HAP-1 (cell line): ENCODE data around the gene VANGL2.
"Not testable (repeated sequence)": the region's sequence is repeated elsewhere in the genome, so short reads cannot be mapped to it uniquely, and the experiment has no call there.

Source experiments
- DNase-seq, 2 experiments: peaks; one replicate each; pipeline ENCODE4 v3.0.0-alpha.2; 2016 to 2020; ENCODE audit warnings: low spot score in 2 of 2
- H3K27me3 ChIP-seq: fragments of 250-450 bp; sonication (Bioruptor Pico); 2 replicates; pipeline ENCODE4 v1.5.1; 2020; ENCODE audit warnings: low read depth, mild to moderate bottlenecking, moderate library complexity
- H3K36me3 ChIP-seq: fragments of 250-450 bp; sonication (Bioruptor Pico); replicated peaks from 2 replicates; pipeline ENCODE4 v1.5.1; 2020; ENCODE audit warnings: mild to moderate bottlenecking
- H3K4me1 ChIP-seq: fragments of 250-450 bp; sonication (Bioruptor Pico); 2 replicates; pipeline ENCODE4 v1.5.1; 2020; ENCODE audit warnings: mild to moderate bottlenecking
- H3K4me3 ChIP-seq: fragments of 250-450 bp; sonication (Bioruptor Pico); 2 replicates; pipeline ENCODE4 v1.5.1; 2020; ENCODE audit warnings: mild to moderate bottlenecking, moderate library complexity
- H3K9me3 ChIP-seq: fragments of 250-450 bp; sonication (Bioruptor Pico); 2 replicates; pipeline ENCODE4 v1.5.1; 2020; ENCODE audit warnings: mild to moderate bottlenecking, moderate library complexity
- in situ Hi-C: fragments of 300-500 bp; cut with MboI; formaldehyde crosslinking; loops from 3 replicates; pipeline ENCODE4 v1.14.3; 2020; ENCODE audit warnings: low sequenced_read_pairs, inconsistent platforms, mixed read lengths

VANGL2 gene

GRCh38 chr1:160374306-160375110, 25.9 kb upstream of the VANGL2 start:
- Histone ChIP-seq H3K27me3 (no peaks in the 10 kb centered on the region), H3K36me3 (no peaks in the 10 kb centered on the region), H3K4me3 (no peak overlapping the region), H3K4me1 (peaks cover 12% of the 10 kb centered on the region), H3K9me3 (no peaks in the 10 kb centered on the region)
- no peak for DNase-seq
- in situ Hi-C loops = loop anchor here (5.0 to 25.0 kb wide), 2 partner anchors 267 to 437 kb away; partner anchors contain the start of genes IGSF9 and TAGLN2

GRCh38 chr1:160375788-160376524, 24.4 kb upstream of the VANGL2 start:
- in situ Hi-C loops = loop anchor here (5.0 kb wide), 1 partner anchor 269 kb away; no protein-coding TSS in a partner anchor
- Histone ChIP-seq H3K9me3 (no peaks in the 10 kb centered on the region), H3K36me3 (no peaks in the 10 kb centered on the region), H3K27me3 (no peaks in the 10 kb centered on the region), H3K4me1 (peaks cover 12% of the 10 kb centered on the region), H3K4me3 (no peak overlapping the region)
- peak; percentile 33 to 52 for DNase-seq

- Histone ChIP-seq H3K9me3 (no peaks in the 10 kb centered on the region), H3K4me1 (peaks cover 12% of the 10 kb centered on the region), H3K4me3 (no peak overlapping the region), H3K27me3 (no peaks in the 10 kb centered on the region), H3K36me3 (no peaks in the 10 kb centered on the region)
- in situ Hi-C loops = loop anchor here (5.0 kb wide), 1 partner anchor 269 kb away; no protein-coding TSS in a partner anchor
- peak; percentile 63 to 84 for DNase-seq
Measured at GRCh38 chr1:160376525-160377131, 23.7 kb upstream of the VANGL2 start.

- no peak for DNase-seq
- in situ Hi-C loops = loop anchor here (5.0 kb wide), 1 partner anchor 270 kb away; no protein-coding TSS in a partner anchor
- Histone ChIP-seq H3K4me3 (no peak overlapping the region), H3K27me3 (no peaks in the 10 kb centered on the region; the same call in 1 of the 2 replicates), H3K4me1 (peaks cover 12% of the 10 kb centered on the region), H3K9me3 (no peaks in the 10 kb centered on the region), H3K36me3 (no peaks in the 10 kb centered on the region)
Measured at GRCh38 chr1:160377585-160378206, 22.7 kb upstream of the VANGL2 start.

- DNase-seq, in situ Hi-C loops, H3K4me1 ChIP-seq, H3K27me3 ChIP-seq, H3K4me3 ChIP-seq, H3K36me3 ChIP-seq, H3K9me3 ChIP-seq: not testable (repeated sequence)
Measured at GRCh38 chr1:160384812-160385211, 15.6 kb upstream of the VANGL2 start.

GRCh38 chr1:160388406-160388805, 12.0 kb upstream of the VANGL2 start:
- DNase-seq, H3K27me3 ChIP-seq, H3K4me1 ChIP-seq, in situ Hi-C loops, H3K36me3 ChIP-seq, H3K4me3 ChIP-seq, H3K9me3 ChIP-seq: not testable (repeated sequence)

- no peaks in the 10 kb centered on the region for H3K36me3 ChIP-seq
- in situ Hi-C loops = no loop called here
- peaks cover 2% of the 10 kb centered on the region for H3K4me1 ChIP-seq
- H3K27me3 ChIP-seq = peaks cover 5% of the 10 kb centered on the region; the same call in 1 of the 2 replicates
- H3K4me3 ChIP-seq = no peak overlapping the region
- no peak for DNase-seq
- H3K9me3 ChIP-seq = no peaks in the 10 kb centered on the region
Measured at GRCh38 chr1:160394673-160395072, 5.7 kb upstream of the VANGL2 start.

GRCh38 chr1:160397651-160398050, 2.7 kb upstream of the VANGL2 start:
- no peaks in the 10 kb centered on the region for H3K9me3 ChIP-seq
- H3K4me1 ChIP-seq = peaks cover 7% of the 10 kb centered on the region
- no peak for DNase-seq
- H3K4me3 ChIP-seq = no peak overlapping the region
- no peaks in the 10 kb centered on the region for H3K36me3 ChIP-seq
- in situ Hi-C loops = no loop called here
- H3K27me3 ChIP-seq = no peaks in the 10 kb centered on the region

- no peaks in the 10 kb centered on the region for H3K36me3 ChIP-seq
- no peak for DNase-seq
- H3K4me1 ChIP-seq = peaks cover 7% of the 10 kb centered on the region
- no peaks in the 10 kb centered on the region for H3K9me3 ChIP-seq
- in situ Hi-C loops = no loop called here
- no peaks in the 10 kb centered on the region for H3K27me3 ChIP-seq
- no peak overlapping the region for H3K4me3 ChIP-seq
Measured at GRCh38 chr1:160398823-160399222, 1.5 kb upstream of the VANGL2 start.

GRCh38 chr1:160399544-160400222, 681 bp upstream of the VANGL2 start:
- Histone ChIP-seq H3K27me3 (no peaks in the 10 kb centered on the region), H3K36me3 (no peaks in the 10 kb centered on the region), H3K9me3 (no peaks in the 10 kb centered on the region), H3K4me1 (peaks cover 7% of the 10 kb centered on the region), H3K4me3 (peak overlapping the region; percentile 59)
- peak in 1 of 2 experiments; percentile 15 for DNase-seq
- in situ Hi-C loops = no loop called here

GRCh38 chr1:160400646-160401486, 502 bp downstream of the VANGL2 start:
- peak in 1 of 2 experiments; percentile 47 for DNase-seq
- peaks cover 7% of the 10 kb centered on the region for H3K4me1 ChIP-seq
- H3K9me3 ChIP-seq = no peaks in the 10 kb centered on the region
- H3K27me3 ChIP-seq = no peaks in the 10 kb centered on the region
- H3K4me3 ChIP-seq = peak overlapping the region; percentile 59
- in situ Hi-C loops = no loop called here
- no peaks in the 10 kb centered on the region for H3K36me3 ChIP-seq

GRCh38 chr1:160401487-160401805, 1.1 kb downstream of the VANGL2 start:
- peak overlapping the region; percentile 59 for H3K4me3 ChIP-seq
- in situ Hi-C loops = no loop called here
- peaks cover 7% of the 10 kb centered on the region for H3K4me1 ChIP-seq
- no peaks in the 10 kb centered on the region for H3K36me3 ChIP-seq
- H3K27me3 ChIP-seq = no peaks in the 10 kb centered on the region
- H3K9me3 ChIP-seq = no peaks in the 10 kb centered on the region
- no peak for DNase-seq
